M059J (cell line): ENCODE data around the gene SREK1IP1. TPM values are rescaled to one million over a fixed set of nuclear protein-coding genes. Genes with fewer than 3 reads are reported as not detected.

ENCODE experiments used
- DNase-seq: peaks from one replicate; pipeline ENCODE4 v3.0.0-alpha.2; 2012; ENCODE audit warnings: low read depth
- total RNA-seq: library from RNA; depleted of rRNA; stranded (reverse); fragments of >200 nt; shearing (Covaris generic); gene quantifications from 2 replicates; pipeline ENCODE4 v1.2.3, GENCODE V29; 2014; rRNA removed

Gene SREK1IP1
- total RNA-seq, 1 experiment from 2014 or later = 7.6 TPM

DNA sequence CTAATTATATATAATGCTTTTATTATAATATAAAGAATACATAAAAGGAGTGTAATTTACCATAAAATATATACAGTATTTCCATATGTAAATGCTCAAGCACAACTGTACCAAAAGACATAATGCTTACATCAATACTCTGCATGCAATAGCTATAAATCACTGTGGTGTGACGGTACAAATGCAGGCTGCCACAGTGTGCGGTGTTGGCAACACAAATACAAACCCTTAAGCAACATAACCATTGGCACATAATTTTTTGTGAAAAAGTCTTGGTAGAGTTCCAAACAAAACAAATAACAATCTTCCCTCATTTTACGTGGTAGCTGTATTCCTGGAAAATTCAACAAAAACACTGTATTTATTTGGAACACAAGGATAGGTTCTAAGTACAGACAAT lies 80.1 kb downstream of the SREK1IP1 start:
- no peak for DNase-seq

GRCh38 chr5:64685866-64686265 lies 82.6 kb downstream of the SREK1IP1 start:
- no peak for DNase-seq

DNA sequence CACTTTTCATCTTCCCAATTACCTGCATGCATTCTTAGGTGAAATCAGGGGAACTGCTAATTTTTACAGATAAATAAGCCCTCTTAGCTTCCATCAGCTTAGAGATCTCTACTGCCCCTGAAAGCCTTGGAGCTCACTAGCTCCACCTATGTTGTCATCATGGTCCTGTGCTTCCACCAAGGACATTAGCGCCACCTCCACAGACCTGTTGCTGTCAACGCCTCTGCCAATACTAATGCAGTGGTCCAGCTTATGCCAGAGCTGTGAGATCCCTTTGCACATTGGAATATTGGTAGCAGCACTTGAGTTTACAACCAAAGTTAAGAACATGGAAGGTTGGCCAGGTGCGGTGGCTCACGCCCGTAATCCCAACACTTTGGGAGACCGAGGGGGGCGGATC lies 85.9 kb downstream of the SREK1IP1 start:
- DNase-seq = no peak

DNA sequence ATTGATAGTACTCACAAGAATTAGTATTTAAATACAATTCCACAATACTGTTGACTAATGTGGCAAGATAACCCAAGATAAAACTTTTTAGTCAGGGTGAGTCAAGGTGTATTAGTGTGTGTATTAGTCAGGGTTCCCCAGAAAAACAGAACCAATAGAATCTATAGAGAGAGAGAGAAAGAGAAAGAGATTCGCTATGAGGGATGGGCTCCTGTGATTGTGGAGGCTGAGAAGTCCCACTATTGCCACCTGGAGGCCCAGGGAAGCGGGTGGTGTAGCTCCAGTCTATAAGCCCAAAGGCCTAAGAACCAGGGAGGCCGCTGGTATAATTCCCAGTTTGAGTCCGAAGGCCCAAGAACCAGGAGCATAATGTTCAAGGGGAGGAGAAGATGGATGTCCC lies 88.2 kb downstream of the SREK1IP1 start:
- peak; percentile 40 for DNase-seq

DNA sequence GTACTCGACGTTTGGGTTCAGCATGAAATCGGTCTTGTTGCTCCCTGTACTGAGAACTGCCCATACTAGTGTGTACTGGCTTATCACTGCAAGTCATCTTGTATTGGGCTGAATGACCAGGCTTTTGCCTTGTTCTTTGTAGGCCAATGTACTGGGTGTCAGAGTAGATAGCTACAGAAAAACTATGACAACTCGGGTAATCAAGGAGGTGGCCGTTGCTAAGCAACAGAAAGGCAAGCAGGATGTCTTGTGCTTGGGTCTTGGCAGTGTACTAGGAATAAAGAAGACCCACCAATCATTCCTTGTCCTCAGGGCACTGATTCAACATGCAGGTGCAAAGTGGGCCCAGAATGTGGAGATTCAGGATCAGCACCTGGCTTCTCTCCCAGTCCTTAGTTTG lies 90.1 kb downstream of the SREK1IP1 start:
- peak; percentile 7 for DNase-seq

DNA sequence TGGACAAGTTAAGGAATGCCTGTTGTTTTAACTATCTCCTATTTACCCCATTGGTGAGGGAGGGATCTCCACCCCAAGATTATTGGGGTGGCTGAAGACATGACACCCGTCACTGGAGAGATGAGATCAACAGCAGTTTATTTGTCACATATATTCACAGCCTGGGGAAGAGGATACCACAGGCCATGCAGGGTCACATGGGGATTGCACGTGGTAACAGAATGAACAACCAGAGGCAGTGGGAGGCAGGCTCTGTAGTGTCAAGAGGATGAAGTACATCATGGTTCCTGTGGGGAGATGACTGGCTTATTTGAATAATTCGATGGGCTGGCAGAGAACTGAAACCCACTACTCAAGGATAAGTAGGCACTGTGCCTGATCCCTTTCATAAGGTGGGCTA lies 96.8 kb downstream of the SREK1IP1 start:
- no peak for DNase-seq

DNA sequence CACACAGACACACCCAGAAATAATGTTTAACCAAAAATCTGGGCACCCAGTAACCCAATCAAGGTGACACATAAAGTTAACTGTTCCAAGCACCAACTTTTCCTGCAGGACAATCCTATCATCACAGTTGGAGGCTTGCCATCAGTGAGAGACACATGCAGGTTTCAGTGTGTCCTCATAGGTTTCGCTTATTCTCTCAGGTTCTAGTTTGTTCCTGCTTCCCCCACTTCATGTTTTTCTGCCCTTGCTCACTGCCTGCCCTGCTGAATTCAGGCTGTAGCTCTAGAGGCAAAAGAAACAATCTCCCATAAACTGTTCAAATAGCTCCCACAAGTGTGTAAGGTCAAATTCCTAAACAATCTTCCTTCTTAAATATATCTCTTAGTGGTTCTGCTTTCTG lies 98.2 kb downstream of the SREK1IP1 start:
- DNase-seq = no peak

Other genes with a start within 250 kb of the SREK1IP1 start
- gene SHISAL2B, start 78.2 kb downstream of the SREK1IP1 start, total RNA-seq = not detected in 2 replicates
- gene CWC27, start 239 bp upstream of the SREK1IP1 start, total RNA-seq = 8.7 and 10.6 TPM in 2 replicates